IMR-90 (cell line): ENCODE measurements around the gene SMG5. TPM values are rescaled to one million over a fixed set of nuclear protein-coding genes. Genes with fewer than 3 reads are reported as not detected.

Source experiments
- ATAC-seq: fragments of 200-7000 bp; cut with Tn5 transposase; 2 replicates; pipeline ENCODE4 v1.9.1; 2020; ENCODE audit warnings: low read depth, mild to moderate bottlenecking, moderate library complexity
- BruUV-seq: library from RNA; stranded (reverse); fragments of 400-500 nt; replicated peaks from 2 replicates; lab custom pipeline; 2021; lab: Mats Ljungman, UMichigan
- CTCF ChIA-PET: fragments of 300-600 bp; formaldehyde crosslinking; extraction: SDS; loops from one replicate; lab custom pipeline; 2021; ENCODE audit warnings: antibody characterized with exemption; lab: Yijun Ruan, JAX
- POLR2A ChIA-PET: fragments of 300-600 bp; sonication (Branson Sonifier 250); formaldehyde crosslinking; loops from one replicate; lab custom pipeline; 2022; ENCODE audit warnings: antibody characterized with exemption; ENCODE audit not compliant: unreplicated experiment; lab: Charles Lee
- DNase-seq: peaks from one replicate; pipeline ENCODE4 v3.0.0; 2013
- H2AFZ ChIP-seq: replicated peaks from 2 replicates; pipeline ENCODE3; 2013; ENCODE audit warnings: low read length, mild to moderate bottlenecking; ENCODE audit not compliant: poor library complexity
- H2AK5ac ChIP-seq: 2 replicates; pipeline ENCODE4 v1.6.1; 2013; ENCODE audit warnings: low read depth, low read length, inconsistent platforms
- H2AK9ac ChIP-seq: replicated peaks from 2 replicates; pipeline ENCODE3; 2013; ENCODE audit warnings: mild to moderate bottlenecking, low read depth, low read length, moderate library complexity; ENCODE audit not compliant: poor library complexity
- H2BK120ac ChIP-seq: 2 replicates; pipeline ENCODE4 v1.6.1; 2013; ENCODE audit warnings: low read depth, low read length, inconsistent platforms
- H2BK15ac ChIP-seq: 3 replicates; pipeline ENCODE4 v1.6.1; 2013; ENCODE audit warnings: low read depth, low read length, inconsistent platforms
- H2BK20ac ChIP-seq: 2 replicates; pipeline ENCODE4 v1.6.1; 2013; ENCODE audit warnings: low read depth, mild to moderate bottlenecking, inconsistent platforms, low read length, moderate library complexity
- H2BK5ac ChIP-seq: 2 replicates; pipeline ENCODE4 v1.6.1; 2013; ENCODE audit warnings: mild to moderate bottlenecking, low read depth, low read length, inconsistent platforms; ENCODE audit not compliant: poor library complexity, severe bottlenecking
- H3K14ac ChIP-seq: replicated peaks from 2 replicates; pipeline ENCODE4 v1.6.1; 2013; ENCODE audit warnings: low read depth, low read length, inconsistent platforms
- H3K18ac ChIP-seq: 2 replicates; pipeline ENCODE4 v1.6.1; 2013; ENCODE audit warnings: low read depth, low read length, control low read depth
- H3K23ac ChIP-seq: 2 replicates; pipeline ENCODE4 v1.6.1; 2013; ENCODE audit warnings: low read depth, low read length, inconsistent platforms
- H3K27ac ChIP-seq: 2 replicates; pipeline ENCODE4 v1.5.1; 2013; ENCODE audit warnings: mild to moderate bottlenecking, control low read depth, low read length; ENCODE audit not compliant: insufficient read depth
- H3K27me3 ChIP-seq: 2 replicates; pipeline ENCODE4 v1.6.1; 2013; ENCODE audit warnings: low read length; ENCODE audit not compliant: control insufficient read depth, insufficient read depth
- H3K36me3 ChIP-seq: 2 replicates; pipeline ENCODE4 v1.6.1; 2013; ENCODE audit warnings: low read length, mixed read lengths; ENCODE audit not compliant: control insufficient read depth, insufficient read depth
- H3K4ac ChIP-seq: 2 replicates; pipeline ENCODE4 v1.6.1; 2013; ENCODE audit warnings: low read depth, low read length, inconsistent platforms
- H3K4me1 ChIP-seq: 2 replicates; pipeline ENCODE4 v1.6.1; 2013; ENCODE audit warnings: low read length, mixed read lengths; ENCODE audit not compliant: control insufficient read depth, insufficient read depth
- H3K4me2 ChIP-seq: 2 replicates; pipeline ENCODE4 v1.6.1; 2013; ENCODE audit warnings: low read depth, mild to moderate bottlenecking, control low read depth, low read length, moderate library complexity
- H3K4me3 ChIP-seq: 2 replicates; pipeline ENCODE4 v1.5.1; 2013; ENCODE audit warnings: low read depth, mild to moderate bottlenecking, control low read depth, low read length, moderate library complexity; ENCODE audit not compliant: insufficient read depth
- H3K56ac ChIP-seq: 2 replicates; pipeline ENCODE4 v1.6.1; 2013; ENCODE audit warnings: low read length, inconsistent platforms; ENCODE audit not compliant: insufficient read depth; ENCODE audit errors: extremely low read depth
- H3K79me1 ChIP-seq, 2 experiments: 2 replicates each; pipeline ENCODE4 v1.6.1; 2013; ENCODE audit warnings: low read length in 2 of 2, inconsistent platforms in 1 of 2, low read depth in 1 of 2
- H3K9ac ChIP-seq: 2 replicates; pipeline ENCODE4 v1.6.1; 2013; ENCODE audit warnings: low read depth, low read length, control low read depth
- H3K9me1 ChIP-seq: 2 replicates; pipeline ENCODE4 v1.6.1; 2013; ENCODE audit warnings: low read length, inconsistent platforms; ENCODE audit not compliant: insufficient read depth
- H3K9me3 ChIP-seq: 2 replicates; pipeline ENCODE4 v1.6.1; 2013; ENCODE audit warnings: low read length; ENCODE audit not compliant: control insufficient read depth, insufficient read depth
- H4K20me1 ChIP-seq: 2 replicates; pipeline ENCODE4 v1.6.1; 2013; ENCODE audit warnings: low read length, inconsistent platforms; ENCODE audit not compliant: insufficient read depth
- H4K5ac ChIP-seq: 2 replicates; pipeline ENCODE4 v1.6.1; 2013; ENCODE audit warnings: mild to moderate bottlenecking, low read depth, low read length, control low read depth
- H4K8ac ChIP-seq, 2 experiments: 2 replicates each; pipeline ENCODE4 v1.6.1; 2013; ENCODE audit warnings: low read depth in 2 of 2, low read length in 2 of 2, control low read depth in 1 of 2, inconsistent platforms in 1 of 2
- H4K91ac ChIP-seq: 2 replicates; pipeline ENCODE4 v1.6.1; 2013; ENCODE audit warnings: low read depth, low read length, inconsistent platforms; ENCODE audit not compliant: insufficient read depth
- BHLHE40 ChIP-seq: fragments of 150-350 bp; IDR thresholded peaks from 2 replicates; pipeline ENCODE4 v1.6.1; 2016; ENCODE audit warnings: mild to moderate bottlenecking, low read depth, low read length
- CHD1 ChIP-seq: IDR thresholded peaks from 2 replicates; pipeline ENCODE4 v1.6.1; 2012; ENCODE audit warnings: low read depth, low read length, improper control_type of control experiment
- CTCF ChIP-seq: conservative IDR thresholded peaks from 2 replicates; pipeline ENCODE4 v1.5.1; 2012; ENCODE audit warnings: mild to moderate bottlenecking, low read depth, low read length, improper control_type of control experiment
- ELK1 ChIP-seq: fragments of 150-350 bp; IDR thresholded peaks from 2 replicates; pipeline ENCODE4 v1.6.1; 2016; ENCODE audit warnings: low read depth, mild to moderate bottlenecking, low read length, moderate library complexity, borderline replicate concordance
- FOS ChIP-seq: fragments of 150-350 bp; IDR thresholded peaks from 2 replicates; pipeline ENCODE4 v1.6.1; 2016; ENCODE audit warnings: low read depth, low read length
- MAFK ChIP-seq: IDR thresholded peaks from 2 replicates; pipeline ENCODE4 v1.6.1; 2012; ENCODE audit warnings: low read depth, low read length, improper control_type of control experiment
- MXI1 ChIP-seq: IDR thresholded peaks from 2 replicates; pipeline ENCODE4 v1.6.1; 2012; ENCODE audit warnings: low read depth, mild to moderate bottlenecking, low read length, moderate library complexity, borderline replicate concordance
- NFE2L2 ChIP-seq: fragments of 150-350 bp; IDR thresholded peaks from 2 replicates; pipeline ENCODE4 v1.6.1; 2016; ENCODE audit warnings: low read depth, mild to moderate bottlenecking, low read length
- POLR2A ChIP-seq: IDR thresholded peaks from 2 replicates; pipeline ENCODE4 v1.6.1; 2012; ENCODE audit warnings: mild to moderate bottlenecking, low read depth, low read length
- RAD21 ChIP-seq: IDR thresholded peaks from 2 replicates; pipeline ENCODE4 v1.6.1; 2012; ENCODE audit warnings: low read length, improper control_type of control experiment
- RCOR1 ChIP-seq: IDR thresholded peaks from 2 replicates; pipeline ENCODE4 v1.6.1; 2012; ENCODE audit warnings: mild to moderate bottlenecking, low read length, improper control_type of control experiment; ENCODE audit not compliant: insufficient replicate concordance
- RFX5 ChIP-seq: IDR thresholded peaks from 2 replicates; pipeline ENCODE4 v1.8.0; 2012; ENCODE audit warnings: low read depth, mild to moderate bottlenecking, low read length, moderate library complexity
- SMC3 ChIP-seq: fragments of 150-350 bp; IDR thresholded peaks from 2 replicates; pipeline ENCODE4 v1.6.1; 2016; ENCODE audit warnings: low read depth, mild to moderate bottlenecking, antibody characterized with exemption, low read length, moderate library complexity
- USF2 ChIP-seq: fragments of 150-350 bp; IDR thresholded peaks from 2 replicates; pipeline ENCODE4 v1.6.1; 2017; ENCODE audit warnings: mild to moderate bottlenecking, antibody characterized with exemption, low read length, low read depth
- WGBS, 2 experiments: methylation state at CpG; one replicate each; pipeline versions ENCODE4 v1.1.5 to v1.1.7; 2013; ENCODE audit warnings: missing lambda C conversion rate in 2 of 2; ENCODE audit not compliant: insufficient read length in 1 of 2; ENCODE audit errors: extremely low coverage in 2 of 2; 5-methylcytosine and 5-hydroxymethylcytosine counted together
- dilution Hi-C: fragments of 300-500 bp; cut with HindIII; formaldehyde crosslinking; loops from one replicate; pipeline ENCODE4 v1.14.3; 2018; ENCODE audit warnings: low sequenced_read_pairs; ENCODE audit not compliant: unreplicated experiment
- in situ Hi-C: fragments of 300-500 bp; cut with MboI; formaldehyde crosslinking; loops from 3 replicates; pipeline ENCODE4 v1.14.3; 2019; ENCODE audit warnings: low sequenced_read_pairs, inconsistent platforms, mixed read lengths
- intact Hi-C: fragments of 100-400 bp; cut with micrococcal nuclease; formaldehyde crosslinking; loops from 2 replicates; pipeline ENCODE4 v1.10.0; 2022
- polyA plus RNA-seq, 3 experiments: library from polyadenylated mRNA; depleted of rRNA; stranded (reverse); fragments of >200 nt; gene quantifications; 2 replicates each; pipeline ENCODE4 v1.2.3, GENCODE V29; 2012; ENCODE audit warnings: low replicate concordance in 1 of 3
- total RNA-seq: library from RNA; depleted of rRNA; stranded (reverse); fragments of >200 nt; gene quantifications from 2 replicates; pipeline ENCODE4 v1.2.3, GENCODE V29; 2012

The SMG5 gene
- total and polyA plus RNA-seq, 2 of the 4 experiments (the other 2 are of a cell fraction) = 34.7 to 37.3 TPM

- in situ Hi-C loops (loop anchor here (5.0 kb wide), 1 partner anchor 49 kb away; no protein-coding TSS in a partner anchor), intact Hi-C loops (no loop called here), dilution Hi-C loops (no loop called here)
- Histone ChIP-seq H3K9me3 (no peaks in the 10 kb centered on the region), H3K56ac (no peak overlapping the region), H4K20me1 (no peaks in the 10 kb centered on the region), H3K9ac (no peak overlapping the region), H4K5ac (no peak overlapping the region), H2BK120ac (no peak overlapping the region), H3K14ac (no peak overlapping the region), H3K27me3 (no peaks in the 10 kb centered on the region), H2AFZ (no peak overlapping the region), H3K27ac (no peak overlapping the region), H4K91ac (no peak overlapping the region), H3K23ac (no peak overlapping the region), H2BK20ac (no peak overlapping the region), H3K18ac (no peak overlapping the region), H3K36me3 (peaks cover 21% of the 10 kb centered on the region), H3K4me3 (no peak overlapping the region), H2BK15ac (no peak overlapping the region), H2AK9ac (no peak overlapping the region), H3K4me1 (0 out of 2 replicates have a peak, but pooled peaks cover 2% of the 10 kb centered on the region), H3K4me2 (no peak overlapping the region), H2BK5ac (no peak overlapping the region), H3K4ac (no peak overlapping the region), H3K79me1 (peaks cover 7 to 43% of the 10 kb centered on the region in 2 experiments), H2AK5ac (no peak overlapping the region), H4K8ac (no peak overlapping the region), H3K9me1 (0 out of 2 replicates have a peak, but pooled peaks cover 5% of the 10 kb centered on the region)
- BruUV-seq = no TSS peak
- no peak for ATAC-seq
- WGBS, 2 experiments = no CpG with 5 or more reads among the region's 3 CpGs
- DNase-seq = no peak
- ChIA-PET POLR2A (no interaction called here), CTCF (no interaction called here)
- TF ChIP-seq BHLHE40 (no peak), POLR2A (no peak), MXI1 (no peak), RFX5 (no peak), FOS (no peak), NFE2L2 (no peak), RCOR1 (no peak), CHD1 (no peak), USF2 (no peak), ELK1 (no peak), SMC3 (no peak), RAD21 (no peak), CTCF (no peak), MAFK (no peak)
Measured at GRCh38 chr1:156211243-156211642, 71.4 kb downstream of the SMG5 start.
